ENCODE data around the gene GPX2.
A peak's percentile ranks its signal among the peaks of the same experiment; 100 is the strongest.

GPX2 gene

GRCh38 chr14:64942531-64943111 is at the start of gene GPX2:
Gene GPX2 (minus strand): TSS chr14:64942745. CDS start chr14:64942726, 19 bp downstream.
- peak; percentile 98 for DNase-seq

- peak; percentile 26 for DNase-seq
These were observed 48.4 kb upstream of the GPX2 start for GRCh38 chr14:64990939-64991338.

GRCh38 chr14:64990296-64990695 is 47.8 kb upstream of the GPX2 start:
- DNase-seq = peak; percentile 64

DNA sequence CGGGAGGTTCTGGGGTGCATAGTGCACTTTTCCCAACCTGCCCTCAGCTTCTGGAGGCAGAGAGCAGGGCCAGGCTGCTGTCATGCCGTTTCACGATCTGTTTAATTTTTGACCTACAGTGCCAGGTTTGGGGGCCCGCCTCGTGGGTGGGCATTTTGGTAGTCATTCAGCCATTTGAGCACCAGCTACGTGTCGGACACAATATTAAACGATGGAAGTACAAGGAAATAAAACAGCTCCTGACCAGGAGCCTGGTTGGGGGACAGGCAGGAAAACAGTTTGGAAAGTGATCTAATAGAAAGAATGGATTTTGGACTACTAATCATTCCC is 44.9 kb upstream of the GPX2 start:
- peak; percentile 81 for DNase-seq

DNA sequence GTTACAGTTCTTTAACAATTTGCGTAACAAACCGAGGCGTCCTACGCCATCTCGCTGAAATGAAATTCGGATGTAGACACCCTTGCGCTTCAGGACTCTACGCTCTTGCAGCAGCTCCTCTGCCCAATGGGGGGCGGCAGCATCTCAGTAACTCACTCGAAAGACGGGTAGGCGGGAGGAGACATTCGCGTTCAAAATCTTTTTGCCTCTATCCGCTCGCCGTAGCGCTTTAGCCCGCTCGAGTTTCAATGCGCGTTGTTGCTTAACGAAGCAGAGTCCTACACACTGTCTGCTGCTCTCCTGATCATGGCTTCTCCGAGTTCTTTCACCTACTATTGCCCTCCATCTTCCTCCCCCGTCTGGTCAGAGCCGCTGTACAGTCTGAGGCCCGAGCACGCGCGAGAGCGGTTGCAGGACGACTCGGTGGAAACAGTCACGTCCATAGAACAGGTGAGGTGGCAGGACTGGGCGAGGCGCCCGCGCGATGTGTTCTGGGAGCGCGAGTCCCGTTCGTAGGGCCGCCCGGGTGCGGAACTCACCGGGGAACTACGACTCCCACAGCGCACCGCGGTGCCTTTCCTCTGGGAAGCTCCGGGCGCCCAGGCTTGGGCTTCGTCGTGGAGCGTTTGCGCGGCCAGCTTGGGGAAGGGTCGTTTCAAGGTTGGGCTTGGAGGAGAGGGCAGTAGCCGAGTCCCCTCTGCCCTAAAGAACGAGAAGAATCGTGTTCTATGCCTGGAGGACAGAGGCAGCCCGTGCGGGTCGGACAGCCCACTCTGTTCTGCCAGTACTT is 44.3 kb upstream of the GPX2 start, which contains the start of gene FNTB:
Gene FNTB, plus strand, starts transcription at position 248 of the 790 bp plus-strand sequence. Its CDS starts 59 bp downstream, at position 307.
- peak; percentile 100 for DNase-seq

- DNase-seq = peak; percentile 76
These were observed 41.1 kb upstream of the GPX2 start for GRCh38 chr14:64983439-64984310.

DNA sequence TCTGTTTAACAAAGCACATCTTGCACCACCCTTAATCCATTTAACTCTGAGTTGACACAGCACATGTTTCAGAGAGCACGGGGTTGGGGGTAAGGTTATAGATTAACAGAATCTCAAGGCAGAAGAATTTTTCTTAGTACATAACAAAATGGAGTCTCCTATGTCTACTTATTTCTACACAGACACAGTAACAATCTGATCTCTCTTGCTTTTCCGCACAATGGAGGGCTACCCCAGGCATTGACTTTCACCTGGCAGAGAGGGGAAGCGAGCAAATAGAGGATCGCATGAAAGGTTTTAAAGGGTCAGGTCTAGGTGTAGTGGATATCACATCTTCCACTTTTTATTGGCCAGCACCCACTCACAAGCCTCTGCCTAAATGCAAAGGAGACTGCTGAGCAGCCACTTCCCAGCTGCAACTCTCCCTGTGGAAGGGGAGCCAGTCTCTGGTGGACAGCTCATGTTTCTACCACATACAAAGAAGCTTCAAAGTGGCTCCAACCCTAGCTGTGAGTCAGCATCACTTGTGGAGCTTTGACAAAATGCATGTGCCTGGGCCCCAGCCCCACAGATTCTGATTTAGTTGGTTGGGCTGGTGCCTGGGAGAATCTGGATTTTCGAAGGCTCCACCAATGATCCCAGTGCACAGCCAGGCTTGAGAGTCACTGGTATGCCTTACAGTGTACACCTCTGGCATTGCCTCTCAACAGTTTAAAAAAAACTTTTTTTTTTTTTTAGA is 37.0 kb upstream of the GPX2 start:
- no peak for DNase-seq

DNA sequence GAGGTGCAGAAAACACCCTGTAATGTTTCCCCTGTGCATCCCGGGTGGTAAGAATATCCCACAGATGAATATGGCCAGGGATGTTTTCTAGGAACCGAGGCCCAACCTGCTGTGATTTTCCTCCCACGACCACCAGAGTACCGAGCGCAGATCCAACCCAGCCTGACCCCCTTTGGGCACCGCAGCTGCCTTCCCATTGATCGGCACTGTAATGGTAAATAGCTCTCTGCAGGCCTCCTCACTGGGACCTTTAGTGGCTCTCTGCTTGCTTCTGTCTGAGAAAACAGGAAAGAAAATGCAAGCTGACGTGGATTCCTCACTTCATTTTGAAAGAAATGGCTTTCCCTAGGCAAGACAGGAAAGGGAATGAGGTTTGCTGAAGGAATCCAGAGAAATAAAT is 32.0 kb upstream of the GPX2 start:
- DNase-seq = no peak

GRCh38 chr14:64973826-64974225 is 31.3 kb upstream of the GPX2 start:
- DNase-seq = no peak

- DNase-seq = no peak
These were observed 30.5 kb upstream of the GPX2 start for GRCh38 chr14:64973026-64973442.

GRCh38 chr14:64971943-64972791 is 29.6 kb upstream of the GPX2 start, which contains the start of gene RAB15:
Gene RAB15 (minus strand): TSS chr14:64972336. CDS start chr14:64972076, 260 bp downstream.
- peak; percentile 56 for DNase-seq

GRCh38 chr14:64971491-64971942 is 29.0 kb upstream of the GPX2 start:
- DNase-seq = no peak

DNA sequence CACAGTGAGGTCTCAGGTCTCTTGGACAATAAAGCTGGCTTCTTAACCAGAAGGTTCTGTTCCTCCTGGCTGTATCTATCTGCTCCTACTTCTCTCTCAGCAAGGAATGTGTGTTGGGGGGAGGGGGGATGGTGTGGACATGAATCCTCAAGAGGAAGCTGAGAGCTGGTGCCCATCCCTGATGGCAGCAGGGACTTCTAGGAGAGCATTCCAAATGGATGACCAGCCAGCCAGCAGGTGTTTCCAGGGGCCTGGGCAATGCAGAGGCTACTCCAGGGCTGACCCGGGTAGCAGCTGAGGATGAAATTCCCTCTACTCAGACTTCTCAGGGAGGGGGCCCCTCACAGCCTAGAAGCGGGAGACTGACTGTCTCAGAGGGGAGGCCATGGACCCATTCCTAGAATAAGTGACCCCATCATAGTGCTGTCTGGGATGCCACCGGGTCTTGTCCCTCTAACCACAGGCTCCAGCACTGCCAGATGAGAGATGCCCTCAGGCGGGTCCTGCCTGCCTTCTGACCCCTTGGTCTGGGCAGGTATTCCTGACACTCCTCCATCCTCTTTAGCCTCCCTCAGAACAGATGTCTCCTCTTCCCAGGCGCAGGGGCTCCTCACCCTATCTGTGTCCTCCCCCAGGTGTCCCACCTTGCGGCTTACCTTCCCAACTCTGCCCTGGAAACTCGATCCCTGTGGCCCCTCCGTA is 28.4 kb upstream of the GPX2 start:
- peak; percentile 31 for DNase-seq

DNA sequence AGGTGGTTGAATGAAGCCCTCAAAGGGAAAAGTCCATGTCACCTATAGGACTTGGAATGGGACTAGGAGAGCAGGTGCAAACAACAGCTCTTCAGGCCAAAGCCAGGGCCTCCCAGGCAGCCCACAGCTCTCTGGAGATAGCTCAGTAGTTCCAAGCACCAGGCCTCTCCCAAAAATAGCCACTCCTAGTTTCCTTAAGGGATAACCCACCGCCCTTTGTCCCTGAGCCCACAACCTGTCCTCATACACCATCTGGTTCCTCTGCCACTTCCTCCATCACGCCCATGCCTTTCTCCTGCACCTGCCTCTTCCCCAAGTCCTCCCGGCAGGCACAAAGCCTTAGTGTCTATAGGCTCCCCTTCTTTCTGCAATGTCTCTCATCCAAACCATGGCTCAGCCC is 27.5 kb upstream of the GPX2 start:
- DNase-seq = no peak

- no peak for DNase-seq
These were observed 26.1 kb upstream of the GPX2 start for GRCh38 chr14:64968651-64969050.

GRCh38 chr14:64968167-64968566 is 25.6 kb upstream of the GPX2 start:
- DNase-seq = peak; percentile 90

- no peak for DNase-seq
These were observed 24.4 kb upstream of the GPX2 start for GRCh38 chr14:64966976-64967375.

DNA sequence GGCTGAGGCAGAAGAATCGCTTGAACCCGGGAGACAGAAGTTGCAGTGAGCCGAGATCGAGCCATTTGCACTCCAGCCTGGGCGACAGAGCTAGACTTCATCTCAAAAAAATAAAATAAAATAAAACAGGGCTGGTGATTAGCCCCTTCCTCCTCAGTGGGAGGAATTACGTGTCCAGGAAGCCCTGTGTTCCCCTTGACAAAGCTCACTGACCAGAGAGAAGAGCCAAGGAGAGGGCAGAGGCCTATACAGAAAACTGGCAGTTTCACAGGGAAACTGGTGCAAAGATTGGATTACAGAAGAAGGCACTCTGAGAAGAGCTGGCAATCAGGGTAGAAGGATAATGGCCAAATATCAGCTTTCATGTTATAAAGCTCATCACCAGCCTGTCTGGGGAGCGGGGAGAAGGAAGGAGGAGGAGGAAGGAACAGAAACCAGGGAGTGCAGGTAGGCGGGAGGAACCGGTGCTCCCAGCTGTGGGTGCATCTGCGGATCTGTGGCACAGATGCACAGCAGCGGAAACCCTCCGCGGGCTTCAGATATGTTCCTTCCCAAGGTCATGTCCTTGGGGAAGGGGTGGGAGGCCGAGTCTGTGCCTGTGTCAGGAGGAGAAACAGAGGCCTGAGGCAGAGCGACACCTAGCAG is 22.9 kb upstream of the GPX2 start:
- peak; percentile 95 for DNase-seq

- DNase-seq = no peak
These were observed 21.1 kb upstream of the GPX2 start for GRCh38 chr14:64963611-64964010.

- DNase-seq = peak; percentile 99
These were observed 18.3 kb upstream of the GPX2 start for GRCh38 chr14:64960762-64961276.

Measured in NCI-H2171 treated with DMSO at 0.1 percent for 48 hours (cell line).